Measurements from ENCODE around the gene WDR27. TPM values are rescaled to one million over a fixed set of nuclear protein-coding genes. Genes with fewer than 3 reads are reported as not detected.
"Not testable (repeated sequence)": the region's sequence is repeated elsewhere in the genome, so short reads cannot be mapped to it uniquely, and the experiment has no call there.

Gene WDR27
- total RNA-seq, 1 donor from 2014 or later: 17.7 TPM

GRCh38 chr6:169714178-169714577 is 12.3 kb upstream of the WDR27 start:
- intact Hi-C loops (cut with micrococcal nuclease): no loop called here

GRCh38 chr6:169710009-169710408 is 8.2 kb upstream of the WDR27 start:
- intact Hi-C loops (cut with micrococcal nuclease): no loop called here

GRCh38 chr6:169709293-169709692 is 7.5 kb upstream of the WDR27 start:
- intact Hi-C loops (cut with micrococcal nuclease): no loop called here

- intact Hi-C loops (cut with micrococcal nuclease): no loop called here
Observed at GRCh38 chr6:169707772-169708171, 5.9 kb upstream of the WDR27 start.

- intact Hi-C loops (cut with micrococcal nuclease): loop anchor here (1.0 to 5.0 kb wide), 11 partner anchors 20 to 881 kb away; partner anchors contain the start of genes DYNLT2, ERMARD, FAM120B and PDCD2
Observed at GRCh38 chr6:169702840-169703246, 1.0 kb upstream of the WDR27 start.

GRCh38 chr6:169701311-169701953 is 397 bp downstream of the WDR27 start:
- intact Hi-C loops (cut with micrococcal nuclease): loop anchor here (5.0 kb wide), 2 partner anchors 169 to 386 kb away; no protein-coding TSS in a partner anchor

GRCh38 chr6:169700296-169700695 is 1.5 kb downstream of the WDR27 start:
- intact Hi-C loops (cut with micrococcal nuclease): loop anchor here (5.0 kb wide), 2 partner anchors 168 to 387 kb away; no protein-coding TSS in a partner anchor

- intact Hi-C loops (cut with micrococcal nuclease): not testable (repeated sequence)
Observed at GRCh38 chr6:169697115-169697514, 4.7 kb downstream of the WDR27 start.

GRCh38 chr6:169695131-169695530 is 6.7 kb downstream of the WDR27 start:
- intact Hi-C loops (cut with micrococcal nuclease): no loop called here

- intact Hi-C loops (cut with micrococcal nuclease): no loop called here
Observed at GRCh38 chr6:169692516-169692915, 9.3 kb downstream of the WDR27 start.

GRCh38 chr6:169691260-169691659 is 10.6 kb downstream of the WDR27 start:
- intact Hi-C loops (cut with micrococcal nuclease): no loop called here

GRCh38 chr6:169689287-169689686 is 12.5 kb downstream of the WDR27 start:
- intact Hi-C loops (cut with micrococcal nuclease): no loop called here

- intact Hi-C loops (cut with micrococcal nuclease): no loop called here
Observed at GRCh38 chr6:169685860-169686259, 16.0 kb downstream of the WDR27 start.

- intact Hi-C loops (cut with micrococcal nuclease): no loop called here
Observed at GRCh38 chr6:169684056-169684455, 17.8 kb downstream of the WDR27 start.

GRCh38 chr6:169678342-169678741 is 23.5 kb downstream of the WDR27 start:
- intact Hi-C loops (cut with micrococcal nuclease): no loop called here

- intact Hi-C loops (cut with micrococcal nuclease): no loop called here
Observed at GRCh38 chr6:169677096-169677495, 24.7 kb downstream of the WDR27 start.

GRCh38 chr6:169675011-169675410 is 26.8 kb downstream of the WDR27 start:
- intact Hi-C loops (cut with micrococcal nuclease): no loop called here

GRCh38 chr6:169671563-169671962 is 30.3 kb downstream of the WDR27 start:
- intact Hi-C loops (cut with micrococcal nuclease): no loop called here

GRCh38 chr6:169669889-169670288 is 31.9 kb downstream of the WDR27 start:
- intact Hi-C loops (cut with micrococcal nuclease): no loop called here

GRCh38 chr6:169669147-169669546 is 32.7 kb downstream of the WDR27 start:
- intact Hi-C loops (cut with micrococcal nuclease): no loop called here

GRCh38 chr6:169668203-169668847 is 33.5 kb downstream of the WDR27 start:
- intact Hi-C loops (cut with micrococcal nuclease): no loop called here

GRCh38 chr6:169667716-169668115 is 34.1 kb downstream of the WDR27 start:
- intact Hi-C loops (cut with micrococcal nuclease): no loop called here

GRCh38 chr6:169666441-169666840 is 35.4 kb downstream of the WDR27 start:
- intact Hi-C loops (cut with micrococcal nuclease): no loop called here
